Keratinocyte (primary cell): ENCODE results near the gene EPHX1. TPM values are rescaled to one million over a fixed set of nuclear protein-coding genes. Genes with fewer than 3 reads are reported as not detected.
A peak's percentile ranks its signal among the peaks of the same experiment; 100 is the strongest.

Experiments used
- DNase-seq: peaks from one replicate; pipeline ENCODE4 v3.0.0-alpha.2; 2011; ENCODE audit warnings: low read depth, missing footprints, low spot score
- FAIRE-seq: peaks from 2 replicates; lab custom pipeline; 2011; peaks lifted over from hg19 to GRCh38; lab: Jason Lieb, UNC
- H2AFZ ChIP-seq: 2 replicates; pipeline ENCODE4 v1.6.0; 2012; ENCODE audit warnings: low read length, control low read depth, inconsistent platforms; ENCODE audit not compliant: control insufficient read depth
- H3K27ac ChIP-seq: 2 replicates; pipeline ENCODE4 v1.5.1; 2011; ENCODE audit warnings: low read length; ENCODE audit not compliant: control insufficient read depth, insufficient read depth
- H3K27me3 ChIP-seq: 3 replicates; pipeline ENCODE4 v1.6.0; 2011; ENCODE audit warnings: low read length; ENCODE audit not compliant: control insufficient read depth, insufficient read depth; ENCODE audit errors: extremely low read depth
- H3K36me3 ChIP-seq, 2 experiments: 2 replicates in 1 of 2; 3 replicates in 1 of 2; pipeline ENCODE4 v1.5.1; 2011; ENCODE audit warnings: low read length in 2 of 2, mild to moderate bottlenecking in 1 of 2; ENCODE audit not compliant: control insufficient read depth in 2 of 2, insufficient read depth in 2 of 2; ENCODE audit errors: extremely low read depth in 1 of 2
- H3K4me1 ChIP-seq: 3 replicates; pipeline ENCODE4 v1.5.1; 2011; ENCODE audit warnings: low read length; ENCODE audit not compliant: control insufficient read depth, insufficient read depth; ENCODE audit errors: extremely low read depth
- H3K4me2 ChIP-seq: 3 replicates; pipeline ENCODE4 v1.6.0; 2011; ENCODE audit warnings: low read depth, low read length; ENCODE audit not compliant: control insufficient read depth, insufficient read depth; ENCODE audit errors: extremely low read depth
- H3K4me3 ChIP-seq, 3 experiments: fragments of 200-600 bp in 1 of 3; sonication (generic) in 1 of 3; 2 replicates in 2 of 3; 3 replicates in 1 of 3; pipeline ENCODE4 v1.5.1; 2011 to 2016; ENCODE audit warnings: low read length in 3 of 3, mild to moderate bottlenecking in 3 of 3, control low read depth in 2 of 3, inconsistent platforms in 1 of 3, low read depth in 1 of 3, mixed read lengths in 1 of 3, mixed run types in 1 of 3, moderate library complexity in 1 of 3; ENCODE audit not compliant: control insufficient read depth in 2 of 3, insufficient read depth in 2 of 3; ENCODE audit errors: extremely low read depth in 1 of 3
- H3K79me2 ChIP-seq: 2 replicates; pipeline ENCODE4 v1.6.0; 2012; ENCODE audit warnings: low read length; ENCODE audit not compliant: control insufficient read depth, insufficient read depth
- H3K9ac ChIP-seq: 3 replicates; pipeline ENCODE4 v1.6.0; 2011; ENCODE audit warnings: low read length; ENCODE audit not compliant: control insufficient read depth, insufficient read depth; ENCODE audit errors: extremely low read depth
- H3K9me1 ChIP-seq: 3 replicates; pipeline ENCODE4 v1.6.0; 2011; ENCODE audit warnings: low read length; ENCODE audit not compliant: control insufficient read depth, insufficient read depth; ENCODE audit errors: extremely low read depth
- H3K9me3 ChIP-seq: 2 replicates; pipeline ENCODE4 v1.5.1; 2012; ENCODE audit warnings: low read depth, low read length; ENCODE audit not compliant: control insufficient read depth
- H4K20me1 ChIP-seq: 3 replicates; pipeline ENCODE4 v1.6.0; 2011; ENCODE audit warnings: low read length; ENCODE audit not compliant: control insufficient read depth, insufficient read depth; ENCODE audit errors: extremely low read depth
- EZH2 ChIP-seq: IDR thresholded peaks from one replicate; pipeline ENCODE4 v1.6.1; 2012; ENCODE audit warnings: inconsistent platforms, mild to moderate bottlenecking, low read length, moderate library complexity
- dilution Hi-C: fragments of 300-500 bp; cut with MboI; formaldehyde crosslinking; loops from one replicate; pipeline ENCODE4 v1.7.0; 2020; ENCODE audit warnings: low sequenced_read_pairs; ENCODE audit not compliant: extremely low pct_ligation_motif_present
- polyA plus RNA-seq, 5 experiments: library from polyadenylated mRNA; depleted of rRNA in 3 of 5; stranded (reverse) in 3 of 5; stranded (forward) in 1 of 5; unstranded in 1 of 5; fragments of >200 nt; gene quantifications; 1 replicate in 1 of 5; 2 replicates in 3 of 5; 3 replicates in 1 of 5; pipeline versions ENCODE4 v1.2.1 to v1.2.3, GENCODE V29; 2011 to 2012; ENCODE audit warnings: missing spikeins in 2 of 5, low read depth in 1 of 5, low replicate concordance in 1 of 5
- TF ChIP-seq, protein P1 (sequence below), 3 experiments: IDR thresholded peaks in 1 of 3; conservative IDR thresholded peaks in 1 of 3; optimal IDR thresholded peaks in 1 of 3; 2 replicates in 2 of 3; 3 replicates in 1 of 3; pipeline versions ENCODE3 to v1.5.1; 2011; ENCODE audit warnings: low read length in 3 of 3, mild to moderate bottlenecking in 3 of 3, moderate library complexity in 2 of 3, control low read depth in 1 of 3, inconsistent platforms in 1 of 3; ENCODE audit not compliant: insufficient read depth in 2 of 3; ENCODE audit errors: extremely low read depth in 1 of 3

Gene EPHX1
- polyA plus RNA-seq, 1 donor (not counting 4 experiments of a cell fraction or from before 2014, with no cell fraction given) = 6.4 TPM

DNA sequence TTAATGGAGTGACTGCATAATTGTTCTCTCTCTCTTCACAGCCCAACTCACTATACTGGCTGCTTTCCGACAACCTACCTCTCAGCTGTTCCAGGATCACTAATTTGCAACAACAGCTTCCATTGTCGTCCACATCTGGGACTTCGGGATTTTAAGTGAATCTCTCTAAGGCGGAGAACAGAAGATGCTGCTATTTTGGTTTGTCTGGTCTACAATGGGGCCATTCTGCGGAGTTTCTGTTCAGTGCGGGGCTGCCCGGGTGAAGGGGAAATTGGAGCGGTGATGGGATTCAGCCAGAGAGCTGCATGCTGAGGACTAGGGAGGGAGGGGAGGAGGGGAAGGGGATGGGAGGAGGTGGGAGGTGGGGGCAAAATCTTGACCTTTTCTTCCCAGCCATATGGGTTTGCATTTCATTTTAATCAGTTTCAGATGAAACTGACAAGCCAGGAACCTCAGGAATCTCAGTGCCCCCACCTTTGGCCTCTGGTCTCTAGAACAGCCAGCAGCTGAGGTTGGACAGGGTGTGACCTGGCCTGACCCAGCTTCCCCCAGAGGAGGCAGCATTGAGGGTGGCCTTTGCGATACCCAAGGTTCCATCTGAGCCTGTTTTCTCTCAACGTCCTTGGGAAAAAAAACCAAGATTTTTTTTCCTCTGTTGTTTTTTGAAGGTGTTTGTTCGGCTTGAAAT, 39.2 kb upstream of the EPHX1 start:
- H3K36me3 ChIP-seq = no peaks in the 10 kb centered on the region
- no peak for DNase-seq

DNA sequence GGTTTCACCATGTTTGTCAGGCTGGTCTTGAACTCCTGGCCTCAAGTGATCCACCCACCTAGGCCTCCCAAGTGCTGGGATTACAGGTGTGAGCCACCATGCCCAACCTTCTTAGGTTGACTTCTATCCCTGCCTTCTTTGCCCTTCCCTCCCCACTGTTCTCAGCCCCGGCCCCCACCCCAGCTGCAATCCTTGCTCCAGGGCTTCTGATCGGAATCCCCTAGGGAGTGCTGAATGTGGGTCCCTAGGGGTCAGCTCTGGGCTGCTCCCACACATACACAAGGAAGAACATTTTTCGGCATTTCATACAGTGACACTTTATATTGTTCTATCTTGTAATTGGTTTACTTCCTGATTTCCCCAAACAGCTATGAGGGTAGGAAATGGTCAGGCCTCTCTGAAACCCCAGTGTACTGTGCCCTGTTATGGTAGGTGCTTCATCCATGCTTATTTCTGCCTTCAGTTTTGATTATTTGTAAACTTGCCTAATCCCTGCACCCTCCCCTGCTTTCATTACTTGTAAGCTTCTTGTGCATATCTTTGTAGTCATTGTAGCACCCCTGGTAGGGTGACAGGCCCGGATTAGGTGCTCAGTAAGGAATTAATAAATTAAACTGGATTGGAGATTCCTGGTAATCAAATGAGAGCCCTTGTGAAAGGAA, 38.1 kb upstream of the EPHX1 start:
- dilution Hi-C loops = no loop called here
- Histone ChIP-seq H3K27me3 (no peaks in the 10 kb centered on the region), H3K36me3 (no peaks in the 10 kb centered on the region), H3K27ac (no peak overlapping the region), H3K4me3 (no peak overlapping the region), H3K9me3 (no peaks in the 10 kb centered on the region), H3K4me1 (peaks cover 32% of the 10 kb centered on the region), H3K9ac (no peak overlapping the region), H4K20me1 (no peaks in the 10 kb centered on the region), H2AFZ (peak overlapping the region; percentile 27), H3K4me2 (no peak overlapping the region), H3K79me2 (no peaks in the 10 kb centered on the region), H3K9me1 (no peaks in the 10 kb centered on the region)
- DNase-seq (no peak), FAIRE-seq (no peak)
- no peak for TF ChIP-seq EZH2
- TF ChIP-seq, protein P1, sequence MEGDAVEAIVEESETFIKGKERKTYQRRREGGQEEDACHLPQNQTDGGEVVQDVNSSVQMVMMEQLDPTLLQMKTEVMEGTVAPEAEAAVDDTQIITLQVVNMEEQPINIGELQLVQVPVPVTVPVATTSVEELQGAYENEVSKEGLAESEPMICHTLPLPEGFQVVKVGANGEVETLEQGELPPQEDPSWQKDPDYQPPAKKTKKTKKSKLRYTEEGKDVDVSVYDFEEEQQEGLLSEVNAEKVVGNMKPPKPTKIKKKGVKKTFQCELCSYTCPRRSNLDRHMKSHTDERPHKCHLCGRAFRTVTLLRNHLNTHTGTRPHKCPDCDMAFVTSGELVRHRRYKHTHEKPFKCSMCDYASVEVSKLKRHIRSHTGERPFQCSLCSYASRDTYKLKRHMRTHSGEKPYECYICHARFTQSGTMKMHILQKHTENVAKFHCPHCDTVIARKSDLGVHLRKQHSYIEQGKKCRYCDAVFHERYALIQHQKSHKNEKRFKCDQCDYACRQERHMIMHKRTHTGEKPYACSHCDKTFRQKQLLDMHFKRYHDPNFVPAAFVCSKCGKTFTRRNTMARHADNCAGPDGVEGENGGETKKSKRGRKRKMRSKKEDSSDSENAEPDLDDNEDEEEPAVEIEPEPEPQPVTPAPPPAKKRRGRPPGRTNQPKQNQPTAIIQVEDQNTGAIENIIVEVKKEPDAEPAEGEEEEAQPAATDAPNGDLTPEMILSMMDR (optimal IDR thresholded peaks at IDR 0.05 in 1 of 3, IDR thresholded peaks at IDR 0.05 in 1 of 3, conservative IDR thresholded peaks at IDR 0.05 in 1 of 3; ENCODE audit: extremely low read depth in 1 of 3, insufficient read depth in 2 of 3, low read length in 3 of 3) = no peak

More for the DNA sequence above, 39.2 kb upstream of the EPHX1 start:
- Histone ChIP-seq H3K27me3 (no peaks in the 10 kb centered on the region), H3K4me3 (no peak overlapping the region), H3K9ac (no peak overlapping the region), H3K4me2 (no peak overlapping the region), H3K79me2 (no peaks in the 10 kb centered on the region), H4K20me1 (no peaks in the 10 kb centered on the region), H3K4me1 (peaks cover 41% of the 10 kb centered on the region), H3K27ac (no peak overlapping the region), H2AFZ (no peak overlapping the region), H3K9me3 (no peaks in the 10 kb centered on the region), H3K9me1 (no peaks in the 10 kb centered on the region)
- TF ChIP-seq, protein P1 (optimal IDR thresholded peaks at IDR 0.05 in 1 of 3, IDR thresholded peaks at IDR 0.05 in 1 of 3, conservative IDR thresholded peaks at IDR 0.05 in 1 of 3; ENCODE audit: extremely low read depth in 1 of 3, insufficient read depth in 2 of 3, low read length in 3 of 3) = no peak
- no peak for TF ChIP-seq EZH2
- dilution Hi-C loops = no loop called here
- FAIRE-seq = no peak
